GM18861 (cell line): ENCODE measurements around the gene TTLL5.

Experiments
- ATAC-seq: cut with Tn5 transposase; IDR thresholded peaks from one replicate; pipeline ENCODE4 v1.9.1; 2021; ENCODE audit not compliant: unreplicated experiment

Gene TTLL5, protein sequence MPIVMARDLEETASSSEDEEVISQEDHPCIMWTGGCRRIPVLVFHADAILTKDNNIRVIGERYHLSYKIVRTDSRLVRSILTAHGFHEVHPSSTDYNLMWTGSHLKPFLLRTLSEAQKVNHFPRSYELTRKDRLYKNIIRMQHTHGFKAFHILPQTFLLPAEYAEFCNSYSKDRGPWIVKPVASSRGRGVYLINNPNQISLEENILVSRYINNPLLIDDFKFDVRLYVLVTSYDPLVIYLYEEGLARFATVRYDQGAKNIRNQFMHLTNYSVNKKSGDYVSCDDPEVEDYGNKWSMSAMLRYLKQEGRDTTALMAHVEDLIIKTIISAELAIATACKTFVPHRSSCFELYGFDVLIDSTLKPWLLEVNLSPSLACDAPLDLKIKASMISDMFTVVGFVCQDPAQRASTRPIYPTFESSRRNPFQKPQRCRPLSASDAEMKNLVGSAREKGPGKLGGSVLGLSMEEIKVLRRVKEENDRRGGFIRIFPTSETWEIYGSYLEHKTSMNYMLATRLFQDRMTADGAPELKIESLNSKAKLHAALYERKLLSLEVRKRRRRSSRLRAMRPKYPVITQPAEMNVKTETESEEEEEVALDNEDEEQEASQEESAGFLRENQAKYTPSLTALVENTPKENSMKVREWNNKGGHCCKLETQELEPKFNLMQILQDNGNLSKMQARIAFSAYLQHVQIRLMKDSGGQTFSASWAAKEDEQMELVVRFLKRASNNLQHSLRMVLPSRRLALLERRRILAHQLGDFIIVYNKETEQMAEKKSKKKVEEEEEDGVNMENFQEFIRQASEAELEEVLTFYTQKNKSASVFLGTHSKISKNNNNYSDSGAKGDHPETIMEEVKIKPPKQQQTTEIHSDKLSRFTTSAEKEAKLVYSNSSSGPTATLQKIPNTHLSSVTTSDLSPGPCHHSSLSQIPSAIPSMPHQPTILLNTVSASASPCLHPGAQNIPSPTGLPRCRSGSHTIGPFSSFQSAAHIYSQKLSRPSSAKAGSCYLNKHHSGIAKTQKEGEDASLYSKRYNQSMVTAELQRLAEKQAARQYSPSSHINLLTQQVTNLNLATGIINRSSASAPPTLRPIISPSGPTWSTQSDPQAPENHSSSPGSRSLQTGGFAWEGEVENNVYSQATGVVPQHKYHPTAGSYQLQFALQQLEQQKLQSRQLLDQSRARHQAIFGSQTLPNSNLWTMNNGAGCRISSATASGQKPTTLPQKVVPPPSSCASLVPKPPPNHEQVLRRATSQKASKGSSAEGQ (N-terminal part only)

GRCh38 chr14:75660630-75661498 lies at the start of gene TTLL5, which contains the start of gene ERG28:
TTLL5 (plus strand) TSS chr14:75661246; CDS start chr14:75663150, 1,904 bp downstream.
ERG28 (minus strand) TSS chr14:75660876; CDS start chr14:75657502, 3,374 bp downstream.
- ATAC-seq, result peak; percentile 88

- ATAC-seq, result no peak
These were observed 48.9 kb upstream of the TTLL5 start for GRCh38 chr14:75612157-75612556.

- ATAC-seq, result no peak
These were observed 46.9 kb upstream of the TTLL5 start for GRCh38 chr14:75614179-75614578.

DNA sequence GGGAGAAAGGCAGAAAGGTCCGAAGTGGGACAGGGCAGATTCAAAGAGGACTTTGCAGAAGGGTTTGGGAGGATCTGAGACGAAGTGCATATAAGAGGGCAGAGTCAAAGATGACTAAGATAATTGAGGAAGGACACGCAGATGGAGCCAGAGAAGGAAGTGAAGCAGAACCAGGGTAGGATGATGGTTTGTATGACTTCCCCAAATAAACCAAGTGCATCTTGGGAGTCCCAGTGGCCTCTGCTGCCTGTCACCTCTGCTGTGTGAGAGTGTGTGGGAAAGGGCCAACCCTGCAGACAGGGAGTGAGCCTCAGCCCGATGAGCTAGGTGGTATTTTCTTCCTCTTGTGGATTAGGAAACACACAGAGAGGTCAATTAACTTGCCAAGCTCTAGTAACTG lies 45.8 kb upstream of the TTLL5 start:
- no peak for ATAC-seq

DNA sequence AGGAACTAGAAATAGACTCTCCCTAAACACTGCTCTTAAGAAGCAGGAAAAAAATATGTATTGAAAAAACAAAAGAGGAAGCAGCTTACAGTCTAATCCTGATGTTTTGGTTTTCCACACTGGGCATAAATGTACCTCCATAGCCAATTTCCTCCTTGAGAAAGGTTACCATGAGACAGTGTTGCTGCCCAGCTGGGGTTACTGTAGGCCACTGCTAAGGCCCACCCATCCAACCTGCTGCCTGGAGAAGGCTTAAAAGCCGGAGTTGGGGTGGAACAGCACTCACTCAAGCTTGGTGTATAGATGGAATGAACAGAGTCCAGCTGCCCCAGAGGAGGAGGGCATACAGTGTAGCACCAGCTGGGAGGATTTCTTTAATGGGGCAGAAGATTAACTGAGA lies 41.5 kb upstream of the TTLL5 start:
- ATAC-seq, result no peak

GRCh38 chr14:75625034-75625433 lies 36.0 kb upstream of the TTLL5 start:
- no peak for ATAC-seq

GRCh38 chr14:75626396-75626795 lies 34.6 kb upstream of the TTLL5 start:
- ATAC-seq, result no peak

- ATAC-seq, result no peak
These were observed 34.2 kb upstream of the TTLL5 start for GRCh38 chr14:75626863-75627262.

GRCh38 chr14:75627406-75627805 lies 33.6 kb upstream of the TTLL5 start:
- ATAC-seq, result no peak

DNA sequence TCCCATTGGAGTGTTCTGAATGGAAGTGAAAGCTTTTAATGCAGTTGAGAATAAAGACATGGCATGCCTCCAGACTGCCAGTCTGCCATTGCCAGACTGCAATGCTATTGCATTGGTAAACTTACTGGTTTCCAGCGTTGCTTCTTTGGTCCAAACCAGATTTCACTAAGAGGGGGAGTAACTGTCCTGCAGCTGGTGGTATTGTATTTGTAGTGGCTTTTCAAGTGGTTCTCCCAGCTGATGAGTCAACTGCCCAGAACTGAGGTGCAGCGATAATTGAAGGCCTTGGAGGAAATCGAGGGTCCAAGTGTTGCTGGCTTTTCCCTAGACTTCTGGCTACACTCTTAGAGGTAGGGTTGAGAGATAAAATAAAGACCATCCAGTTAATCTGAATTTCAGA lies 32.2 kb upstream of the TTLL5 start:
- ATAC-seq, result no peak

GRCh38 chr14:75630695-75631452 lies 30.2 kb upstream of the TTLL5 start:
- no peak for ATAC-seq

GRCh38 chr14:75631453-75631831 lies 29.6 kb upstream of the TTLL5 start:
- ATAC-seq, result no peak

GRCh38 chr14:75634848-75635247 lies 26.2 kb upstream of the TTLL5 start:
- no peak for ATAC-seq

GRCh38 chr14:75636100-75636692 lies 24.9 kb upstream of the TTLL5 start:
- ATAC-seq, result no peak

DNA sequence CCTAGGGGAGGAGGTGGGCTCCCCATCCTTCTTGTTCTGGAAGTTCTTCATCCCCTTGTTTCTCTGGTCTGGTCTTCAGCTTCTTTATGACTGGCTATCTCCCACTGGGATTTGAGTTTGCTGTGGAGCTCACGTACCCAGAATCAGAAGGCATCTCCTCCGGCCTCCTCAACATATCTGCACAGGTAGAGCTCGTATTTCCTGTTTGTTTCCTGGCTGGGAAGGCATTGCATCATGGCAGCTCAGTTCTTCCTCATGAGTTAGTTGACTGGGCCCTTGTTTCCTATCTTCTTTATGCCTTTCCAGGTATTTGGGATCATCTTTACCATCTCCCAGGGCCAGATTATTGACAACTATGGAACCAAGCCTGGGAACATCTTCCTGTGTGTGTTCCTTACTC lies 20.2 kb upstream of the TTLL5 start:
- ATAC-seq, result no peak

DNA sequence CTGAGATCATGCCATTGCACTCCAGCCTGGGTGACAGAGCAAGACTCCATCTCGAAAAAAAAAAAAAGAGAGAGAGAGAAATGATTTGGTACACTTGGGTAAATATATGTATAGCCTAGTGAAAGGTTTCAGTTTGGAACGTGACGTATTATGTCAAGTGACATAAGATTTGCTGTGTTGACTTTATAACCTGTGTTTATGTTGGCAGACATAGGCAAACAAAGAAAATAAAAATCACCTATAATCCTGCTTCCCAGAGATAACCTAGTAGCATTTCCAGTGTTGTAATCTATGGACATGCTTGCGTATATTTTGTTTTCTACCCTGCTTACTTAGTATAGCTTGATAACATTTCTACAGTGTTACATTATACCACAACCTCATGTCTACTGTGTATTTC lies 17.1 kb upstream of the TTLL5 start:
- no peak for ATAC-seq

GRCh38 chr14:75645056-75645455 lies 16.0 kb upstream of the TTLL5 start:
- ATAC-seq, result no peak

GRCh38 chr14:75646762-75647161 lies 14.3 kb upstream of the TTLL5 start:
- ATAC-seq, result no peak

DNA sequence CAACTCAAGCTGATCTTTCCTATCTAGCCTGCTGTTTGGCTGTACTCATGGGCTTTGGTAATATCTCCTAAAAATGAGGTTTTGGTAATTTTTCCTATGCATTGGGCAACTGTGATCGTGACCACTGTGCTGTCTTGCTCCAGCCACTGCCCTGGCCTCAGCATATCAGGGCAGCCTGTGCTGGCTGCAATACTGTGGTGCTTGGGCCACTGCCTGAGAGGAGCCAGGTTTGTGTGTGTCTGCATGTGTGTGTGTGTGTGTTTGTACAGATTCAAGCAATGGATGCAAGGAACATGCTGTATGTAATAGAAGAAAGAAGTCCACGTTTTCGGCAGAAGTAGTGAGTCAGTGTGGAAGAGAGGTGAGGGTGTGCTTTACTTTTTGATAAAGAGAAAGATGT lies 13.4 kb upstream of the TTLL5 start:
- ATAC-seq, result no peak
